Breast epithelium (tissue), 4 donors: ENCODE measurements around the gene GRIK4. TPM values are rescaled to one million over a fixed set of nuclear protein-coding genes. Genes with fewer than 3 reads are reported as not detected.

Experiments used
- DNase-seq, 2 donors: peaks; one replicate each; pipeline ENCODE4 v3.0.0-alpha.2; 2019; ENCODE audit warnings: low spot score in 2 of 2
- H3K27ac ChIP-seq, 2 donors: fragments of 200-600 bp; sonication (generic) in 1 of 2; one replicate each; pipeline ENCODE4 v1.5.1; 2016 to 2019; ENCODE audit warnings: mild to moderate bottlenecking in 1 of 2
- H3K27me3 ChIP-seq, 2 donors: fragments of 200-600 bp; sonication (generic) in 1 of 2; one replicate each; pipeline versions ENCODE4 v1.5.1 to v1.6.0; 2017 to 2019; ENCODE audit warnings: control low read depth in 1 of 2, mild to moderate bottlenecking in 1 of 2
- H3K36me3 ChIP-seq: fragments of 200-600 bp; one replicate; pipeline ENCODE4 v1.5.1; 2019
- H3K4me1 ChIP-seq, 2 donors: fragments of 200-600 bp; sonication (generic); one replicate each; pipeline ENCODE4 v1.5.1; 2016 to 2019; ENCODE audit warnings: control low read depth in 1 of 2
- H3K4me3 ChIP-seq, 3 donors: fragments of 200-600 bp; sonication (generic); 1 replicate in 2 of 3; 2 replicates in 1 of 3; pipeline ENCODE4 v1.5.1; 2016 to 2019; ENCODE audit warnings: mild to moderate bottlenecking in 3 of 3, moderate library complexity in 2 of 3
- H3K9me3 ChIP-seq, 2 donors: fragments of 200-600 bp; sonication (generic) in 1 of 2; one replicate each; pipeline ENCODE4 v1.5.1; 2016 to 2019; ENCODE audit warnings: control low read depth in 1 of 2
- POLR2A ChIP-seq: fragments of 450-650 bp; IDR thresholded peaks from one replicate; pipeline ENCODE4 v1.6.1; 2016; ENCODE audit warnings: antibody characterized with exemption, mild to moderate bottlenecking, moderate library complexity
- POLR2AphosphoS5 ChIP-seq, 3 donors: sonication (generic); formaldehyde crosslinking; IDR thresholded peaks; one replicate each; pipeline ENCODE4 v1.6.1; 2017; ENCODE audit warnings: antibody characterized with exemption in 3 of 3
- intact Hi-C: fragments of 100-400 bp; cut with DNase I; formaldehyde crosslinking; loops from one replicate; pipeline ENCODE4 v1.15.1; 2023; ENCODE audit warnings: low total_unique reads
- total RNA-seq, 3 donors: library from RNA; depleted of rRNA; stranded (reverse); fragments of >200 nt; gene quantifications; one replicate each; pipeline ENCODE4 v1.1.0, GENCODE V29; 2016
- TF ChIP-seq, protein P1 (sequence below), 3 donors: fragments of 450-650 bp; IDR thresholded peaks; one replicate each; pipeline ENCODE4 v1.5.1; 2016 to 2017; ENCODE audit warnings: antibody characterized with exemption in 3 of 3, mild to moderate bottlenecking in 3 of 3, moderate library complexity in 3 of 3

The GRIK4 gene
- total RNA-seq, 3 donors from 2014 or later = 0.29 to 0.66 TPM; not detected in 1

- Histone ChIP-seq H3K27ac (no peak overlapping the region), H3K4me1 (no peaks in the 10 kb centered on the region), H3K36me3 (no peaks in the 10 kb centered on the region), H3K4me3 (no peak overlapping the region), H3K9me3 (no peaks in the 10 kb centered on the region), H3K27me3 (no peaks in the 10 kb centered on the region)
- TF ChIP-seq POLR2A (no peak), POLR2AphosphoS5 (IDR thresholded peaks at IDR 0.05) (no peak)
- TF ChIP-seq, protein P1, sequence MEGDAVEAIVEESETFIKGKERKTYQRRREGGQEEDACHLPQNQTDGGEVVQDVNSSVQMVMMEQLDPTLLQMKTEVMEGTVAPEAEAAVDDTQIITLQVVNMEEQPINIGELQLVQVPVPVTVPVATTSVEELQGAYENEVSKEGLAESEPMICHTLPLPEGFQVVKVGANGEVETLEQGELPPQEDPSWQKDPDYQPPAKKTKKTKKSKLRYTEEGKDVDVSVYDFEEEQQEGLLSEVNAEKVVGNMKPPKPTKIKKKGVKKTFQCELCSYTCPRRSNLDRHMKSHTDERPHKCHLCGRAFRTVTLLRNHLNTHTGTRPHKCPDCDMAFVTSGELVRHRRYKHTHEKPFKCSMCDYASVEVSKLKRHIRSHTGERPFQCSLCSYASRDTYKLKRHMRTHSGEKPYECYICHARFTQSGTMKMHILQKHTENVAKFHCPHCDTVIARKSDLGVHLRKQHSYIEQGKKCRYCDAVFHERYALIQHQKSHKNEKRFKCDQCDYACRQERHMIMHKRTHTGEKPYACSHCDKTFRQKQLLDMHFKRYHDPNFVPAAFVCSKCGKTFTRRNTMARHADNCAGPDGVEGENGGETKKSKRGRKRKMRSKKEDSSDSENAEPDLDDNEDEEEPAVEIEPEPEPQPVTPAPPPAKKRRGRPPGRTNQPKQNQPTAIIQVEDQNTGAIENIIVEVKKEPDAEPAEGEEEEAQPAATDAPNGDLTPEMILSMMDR (IDR thresholded peaks at IDR 0.05) = no peak
- intact Hi-C loops = no loop called here
- DNase-seq = no peak
These were observed 227.0 kb downstream of the GRIK4 start for GRCh38 chr11:120738516-120739046.

DNA sequence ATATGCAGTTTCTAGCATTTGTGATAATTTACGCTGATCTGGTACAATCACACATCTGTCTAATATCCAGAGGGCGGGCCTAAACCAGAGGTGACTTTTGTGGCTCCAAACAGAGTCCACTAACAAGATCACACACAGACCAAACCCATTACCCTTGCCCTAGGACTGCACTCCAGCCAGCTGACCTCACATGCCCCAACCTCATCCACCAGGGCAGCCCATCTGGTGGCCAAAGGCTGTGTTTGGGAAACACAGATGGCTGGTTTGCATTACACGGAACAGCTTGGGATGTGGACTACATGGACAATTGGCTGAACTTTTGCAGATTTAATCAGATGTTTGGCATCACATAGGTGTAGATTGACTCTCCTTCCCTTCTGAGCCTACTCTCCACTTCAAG lies 228.2 kb downstream of the GRIK4 start:
- no peaks in the 10 kb centered on the region for H3K9me3 ChIP-seq
- no peaks in the 10 kb centered on the region for H3K4me1 ChIP-seq
- no peaks in the 10 kb centered on the region for H3K36me3 ChIP-seq
- H3K27ac ChIP-seq = no peak overlapping the region
- no peak for DNase-seq
- no peak overlapping the region for H3K4me3 ChIP-seq
- intact Hi-C loops = no loop called here
- H3K27me3 ChIP-seq = no peaks in the 10 kb centered on the region
- TF ChIP-seq POLR2A (no peak), POLR2AphosphoS5 (IDR thresholded peaks at IDR 0.05) (no peak)
- TF ChIP-seq, protein P1 (IDR thresholded peaks at IDR 0.05) = no peak

GRCh38 chr11:120740380-120740779 lies 228.8 kb downstream of the GRIK4 start:
- Histone ChIP-seq H3K36me3 (no peaks in the 10 kb centered on the region), H3K27me3 (no peaks in the 10 kb centered on the region), H3K4me1 (no peaks in the 10 kb centered on the region), H3K27ac (no peak overlapping the region), H3K9me3 (no peaks in the 10 kb centered on the region), H3K4me3 (no peak overlapping the region)
- TF ChIP-seq, protein P1 (IDR thresholded peaks at IDR 0.05) = no peak
- TF ChIP-seq POLR2A (no peak), POLR2AphosphoS5 (IDR thresholded peaks at IDR 0.05) (no peak)
- intact Hi-C loops = no loop called here
- DNase-seq = no peak

- Histone ChIP-seq H3K9me3 (no peaks in the 10 kb centered on the region), H3K4me1 (no peaks in the 10 kb centered on the region), H3K4me3 (no peak overlapping the region), H3K27ac (no peak overlapping the region), H3K27me3 (no peaks in the 10 kb centered on the region), H3K36me3 (no peaks in the 10 kb centered on the region)
- TF ChIP-seq, protein P1 (IDR thresholded peaks at IDR 0.05) = no peak
- TF ChIP-seq POLR2A (no peak), POLR2AphosphoS5 (IDR thresholded peaks at IDR 0.05) (no peak)
- DNase-seq = no peak
- intact Hi-C loops = no loop called here
These were observed 232.8 kb downstream of the GRIK4 start for GRCh38 chr11:120744016-120744994.

- TF ChIP-seq POLR2AphosphoS5 (IDR thresholded peaks at IDR 0.05) (no peak), POLR2A (no peak)
- TF ChIP-seq, protein P1 (IDR thresholded peaks at IDR 0.05) = no peak
- Histone ChIP-seq H3K9me3 (no peaks in the 10 kb centered on the region), H3K27me3 (no peaks in the 10 kb centered on the region), H3K36me3 (no peaks in the 10 kb centered on the region), H3K4me1 (no peaks in the 10 kb centered on the region), H3K27ac (peak overlapping the region in 1 of 2 donors; percentile 33), H3K4me3 (no peak overlapping the region)
- no peak for DNase-seq
- intact Hi-C loops = no loop called here
These were observed 234.8 kb downstream of the GRIK4 start for GRCh38 chr11:120746376-120746775.
